GM23248 (cell line): ENCODE measurements around the gene DNMT1. TPM values are rescaled to one million over a fixed set of nuclear protein-coding genes. Genes with fewer than 3 reads are reported as not detected.

Experiments
- DNase-seq: peaks from one replicate; pipeline ENCODE4 v3.0.0-alpha.2; 2015
- H2AFZ ChIP-seq: fragments of 200-600 bp; sonication (generic); 2 replicates; pipeline ENCODE4 v1.6.1; 2016; ENCODE audit warnings: antibody characterized with exemption
- H3F3A ChIP-seq: fragments of 200-600 bp; sonication (generic); 2 replicates; pipeline ENCODE4 v1.6.1; 2016; ENCODE audit warnings: mild to moderate bottlenecking, antibody characterized with exemption, mixed run types; ENCODE audit not compliant: insufficient read depth
- H3K27ac ChIP-seq: fragments of 200-600 bp; sonication (generic); 2 replicates; pipeline ENCODE4 v1.5.1; 2016; ENCODE audit warnings: mild to moderate bottlenecking
- H3K27me3 ChIP-seq: fragments of 200-600 bp; sonication (generic); replicated peaks from 2 replicates; pipeline ENCODE4 v1.6.1; 2016; ENCODE audit warnings: mild to moderate bottlenecking; ENCODE audit not compliant: insufficient read depth
- H3K36me3 ChIP-seq: fragments of 200-600 bp; sonication (generic); 2 replicates; pipeline ENCODE4 v1.6.1; 2016; ENCODE audit warnings: low read depth, mild to moderate bottlenecking
- H3K4me1 ChIP-seq: fragments of 200-600 bp; sonication (generic); 2 replicates; pipeline ENCODE4 v1.6.1; 2016; ENCODE audit warnings: mild to moderate bottlenecking; ENCODE audit not compliant: insufficient read depth
- H3K4me2 ChIP-seq: fragments of 200-600 bp; sonication (generic); one replicate; pipeline ENCODE4 v1.6.1; 2016; ENCODE audit warnings: mild to moderate bottlenecking; ENCODE audit not compliant: unreplicated experiment
- H3K4me3 ChIP-seq: fragments of 200-600 bp; sonication (generic); 2 replicates; pipeline ENCODE4 v1.5.1; 2016; ENCODE audit warnings: mild to moderate bottlenecking
- H3K79me2 ChIP-seq: fragments of 200-600 bp; sonication (generic); 2 replicates; pipeline ENCODE4 v1.6.1; 2016; ENCODE audit warnings: mild to moderate bottlenecking; ENCODE audit not compliant: insufficient read depth
- H3K9ac ChIP-seq: fragments of 200-600 bp; sonication (generic); 2 replicates; pipeline ENCODE4 v1.6.1; 2016; ENCODE audit warnings: mild to moderate bottlenecking
- H3K9me2 ChIP-seq: fragments of 200-600 bp; sonication (generic); 2 replicates; pipeline ENCODE4 v1.6.1; 2016; ENCODE audit warnings: mixed run types, mild to moderate bottlenecking, moderate library complexity; ENCODE audit not compliant: insufficient read depth
- H3K9me3 ChIP-seq: fragments of 200-600 bp; sonication (generic); one replicate; pipeline ENCODE4 v1.6.1; 2017; ENCODE audit warnings: low read depth
- H4K20me1 ChIP-seq: fragments of 200-600 bp; sonication (generic); 2 replicates; pipeline ENCODE4 v1.6.0; 2016; ENCODE audit not compliant: insufficient read depth
- EZH2 ChIP-seq: fragments of 200-600 bp; sonication (generic); IDR thresholded peaks from 2 replicates; pipeline ENCODE4 v1.6.1; 2018; ENCODE audit warnings: antibody characterized with exemption, mild to moderate bottlenecking; ENCODE audit not compliant: insufficient read depth, poor library complexity, severe bottlenecking
- EZH2phosphoT487 ChIP-seq: fragments of 200-600 bp; sonication (generic); IDR thresholded peaks from 2 replicates; pipeline ENCODE4 v1.6.1; 2018; ENCODE audit warnings: antibody characterized with exemption, moderate library complexity, mild to moderate bottlenecking, low read depth; ENCODE audit not compliant: insufficient read depth
- WGBS, 2 experiments: methylation state at CpG; one replicate each; pipeline ENCODE4 v1.1.6; 2015 to 2017; ENCODE audit warnings: low lambda C conversion rate in 2 of 2, low coverage in 1 of 2; ENCODE audit errors: missing lambda C conversion rate in 2 of 2; 5-methylcytosine and 5-hydroxymethylcytosine counted together
- in situ Hi-C: fragments of 300-500 bp; cut with MboI; formaldehyde crosslinking; loops from 2 replicates; pipeline ENCODE4 v1.15.0; 2020
- polyA plus RNA-seq: library from polyadenylated mRNA; unstranded; fragments of >200 nt; fragmentation: Nextera tagmentation; extraction: Ambion mirVana; gene quantifications from 2 replicates; pipeline ENCODE4 v1.2.1, GENCODE V29; 2016
- total RNA-seq: library from RNA; depleted of rRNA; stranded (reverse); fragments of >200 nt; shearing (Covaris generic); gene quantifications from 2 replicates; pipeline ENCODE4 v1.2.3, GENCODE V29; 2014

Gene DNMT1
- total and polyA plus RNA-seq, 2 experiments from 2014 or later: 57.5 to 101 TPM

DNA sequence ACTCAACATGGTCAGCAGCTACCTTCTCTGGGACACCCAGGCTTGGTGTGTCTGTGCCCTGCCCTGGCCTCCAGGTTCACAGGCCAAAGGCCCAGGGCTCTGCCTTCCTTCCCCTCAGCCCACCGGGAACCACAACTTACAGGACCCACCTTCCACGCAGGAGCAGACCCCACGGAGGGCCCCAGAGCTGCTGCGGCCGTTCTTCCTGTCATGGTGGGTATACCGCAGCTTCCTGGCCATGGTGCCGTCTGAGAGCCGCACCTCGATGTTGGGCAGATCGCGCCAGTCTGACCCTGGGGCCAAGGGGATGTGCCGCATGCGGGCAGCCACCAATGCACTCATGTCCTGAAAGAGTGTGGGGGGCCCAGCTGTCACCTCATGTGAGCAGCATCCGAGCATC is 57.8 kb downstream of the DNMT1 start:
- Histone ChIP-seq H3K4me3 (no peak overlapping the region), H4K20me1 (no peaks in the 10 kb centered on the region), H3K9me3 (no peaks in the 10 kb centered on the region), H3K9me2 (no peaks in the 10 kb centered on the region), H3F3A (peaks cover 17% of the 10 kb centered on the region), H3K9ac (no peak overlapping the region), H3K36me3 (peaks cover 12% of the 10 kb centered on the region; the same call in 1 of the 2 replicates), H3K4me2 (no peak overlapping the region), H3K4me1 (peaks cover 3% of the 10 kb centered on the region), H3K27me3 (no peaks in the 10 kb centered on the region), H3K27ac (no peak overlapping the region), H3K79me2 (no peaks in the 10 kb centered on the region), H2AFZ (no peak overlapping the region)
- in situ Hi-C loops: no loop called here
- TF ChIP-seq EZH2: no peak
- no peak for TF ChIP-seq EZH2phosphoT487
- no peak for DNase-seq
- WGBS, 2 experiments: 96 to 99% methylated on average over 13 to 14 of the region's 14 CpGs

DNA sequence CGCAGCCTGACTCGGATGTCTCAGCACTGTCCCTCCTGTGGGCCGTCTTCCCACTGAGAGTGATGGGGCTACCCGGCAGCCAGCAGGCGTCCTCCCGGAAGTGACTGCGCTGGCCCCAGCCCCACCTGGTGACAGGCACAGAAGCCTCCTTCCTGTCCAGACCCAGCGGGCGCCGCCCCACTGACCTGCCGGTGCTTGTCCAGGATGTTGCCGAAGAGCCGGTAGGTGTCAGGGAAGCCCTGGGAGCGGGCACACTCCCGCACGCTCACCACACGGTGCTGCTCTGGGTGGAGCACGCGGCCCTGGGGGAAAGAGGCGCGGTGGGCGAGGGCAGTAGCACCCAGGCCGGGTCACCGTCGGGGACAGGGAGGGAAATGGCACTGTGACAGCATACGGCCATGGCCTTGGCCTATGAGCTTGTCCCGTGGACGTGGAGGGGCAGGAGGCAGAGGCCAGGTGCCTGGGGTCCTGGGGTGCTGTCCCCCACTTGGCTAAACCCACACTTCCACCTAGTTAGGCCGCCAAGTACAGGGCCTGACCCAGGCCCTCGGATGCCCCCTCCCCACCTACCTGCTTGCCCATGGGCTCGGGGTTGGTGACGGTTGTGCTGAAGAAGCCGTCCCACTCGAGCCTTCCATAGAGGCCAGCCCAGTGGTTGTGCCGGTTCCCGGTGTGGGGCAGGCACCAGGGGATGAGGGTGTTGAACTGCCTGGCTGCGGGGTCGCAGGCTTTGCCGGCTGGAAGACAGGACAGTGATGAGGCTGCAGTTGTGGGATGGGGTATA is 59.0 kb downstream of the DNMT1 start:
- H3K9me3 ChIP-seq: no peaks in the 10 kb centered on the region
- no peaks in the 10 kb centered on the region for H3K27me3 ChIP-seq
- TF ChIP-seq EZH2 (no peak), EZH2phosphoT487 (no peak)
- no peak overlapping the region for H3K27ac ChIP-seq
- peaks cover 13% of the 10 kb centered on the region for H3K4me1 ChIP-seq
- no peaks in the 10 kb centered on the region for H4K20me1 ChIP-seq
- no peak overlapping the region for H3K4me3 ChIP-seq
- peaks cover 7% of the 10 kb centered on the region; the same call in 1 of the 2 replicates for H3K36me3 ChIP-seq
- no peak overlapping the region for H2AFZ ChIP-seq
- WGBS, 2 experiments: 90 to 92% methylated on average over 39 of the region's 39 CpGs
- no peaks in the 10 kb centered on the region for H3K9me2 ChIP-seq
- no peaks in the 10 kb centered on the region for H3K79me2 ChIP-seq
- no peak for DNase-seq
- peaks cover 27% of the 10 kb centered on the region for H3F3A ChIP-seq
- no peak overlapping the region for H3K4me2 ChIP-seq
- in situ Hi-C loops: no loop called here
- no peak overlapping the region for H3K9ac ChIP-seq

- in situ Hi-C loops: no loop called here
- 90 to 92% methylated on average over 8 to 9 of the region's 9 CpGs for WGBS, 2 experiments
- peaks cover 3% of the 10 kb centered on the region; the same call in 1 of the 2 replicates for H3K36me3 ChIP-seq
Observed at GRCh38 chr19:10134040-10134439, 60.7 kb downstream of the DNMT1 start.

DNA sequence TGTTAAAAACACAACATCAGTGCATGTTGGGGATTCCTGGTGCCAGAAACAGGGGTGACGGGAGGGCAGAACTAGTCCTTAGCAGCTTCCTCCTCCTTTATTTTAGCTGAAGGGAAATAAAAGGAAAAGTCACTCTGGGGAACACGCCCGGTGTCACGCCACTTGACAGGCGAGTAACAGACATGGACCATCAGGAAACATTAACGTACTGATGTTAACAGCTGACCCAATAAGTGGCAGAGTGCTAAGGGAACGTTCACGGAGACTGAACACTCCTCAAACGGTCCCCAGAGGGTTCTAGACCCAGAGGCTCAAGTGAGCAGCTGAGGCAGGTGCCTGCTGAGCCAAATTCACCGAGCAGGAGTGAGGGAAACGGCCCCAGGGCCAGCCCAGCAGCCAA is 61.2 kb downstream of the DNMT1 start:
- Histone ChIP-seq H3K9ac (no peak overlapping the region), H3K79me2 (no peaks in the 10 kb centered on the region), H3K9me2 (no peaks in the 10 kb centered on the region), H3K4me3 (no peak overlapping the region), H3K4me2 (no peak overlapping the region), H3K36me3 (peaks cover 3% of the 10 kb centered on the region; the same call in 1 of the 2 replicates), H2AFZ (no peak overlapping the region), H3F3A (peaks cover 27% of the 10 kb centered on the region), H4K20me1 (no peaks in the 10 kb centered on the region), H3K27ac (no peak overlapping the region), H3K9me3 (no peaks in the 10 kb centered on the region), H3K4me1 (peaks cover 13% of the 10 kb centered on the region), H3K27me3 (no peaks in the 10 kb centered on the region)
- DNase-seq: no peak
- TF ChIP-seq EZH2phosphoT487 (no peak), EZH2 (no peak)
- 94 to 96% methylated on average over 11 of the region's 11 CpGs for WGBS, 2 experiments
- in situ Hi-C loops: no loop called here

More at GRCh38 chr19:10134040-10134439, 60.7 kb downstream of the DNMT1 start:
- Histone ChIP-seq H3K4me3 (no peak overlapping the region), H3K27me3 (no peaks in the 10 kb centered on the region), H3K4me2 (no peak overlapping the region), H2AFZ (no peak overlapping the region), H3K4me1 (peaks cover 13% of the 10 kb centered on the region), H4K20me1 (no peaks in the 10 kb centered on the region), H3K79me2 (no peaks in the 10 kb centered on the region), H3K27ac (no peak overlapping the region), H3F3A (peaks cover 27% of the 10 kb centered on the region), H3K9me3 (no peaks in the 10 kb centered on the region), H3K9ac (no peak overlapping the region), H3K9me2 (no peaks in the 10 kb centered on the region)
- DNase-seq: no peak
- TF ChIP-seq EZH2phosphoT487: no peak
- TF ChIP-seq EZH2: no peak
